HFF-Myc (cell line): ENCODE results near the gene C1orf210.
A peak's percentile ranks its signal among the peaks of the same experiment; 100 is the strongest.

ENCODE experiments used
- DNase-seq: peaks from one replicate; pipeline ENCODE4 v3.0.0-alpha.2; 2011; ENCODE audit warnings: low read depth; ENCODE audit errors: extremely low read depth
- H3K4me3 ChIP-seq: replicated peaks from 2 replicates; pipeline ENCODE4 v1.5.1; 2011; ENCODE audit warnings: low read depth, mild to moderate bottlenecking, control low read depth, low read length
- TF ChIP-seq, protein P1 (sequence below): IDR thresholded peaks from 2 replicates; pipeline ENCODE4 v1.5.1; 2012; ENCODE audit warnings: mild to moderate bottlenecking, low read depth, low read length, control low read depth; ENCODE audit errors: missing control alignments

Gene C1orf210

DNA sequence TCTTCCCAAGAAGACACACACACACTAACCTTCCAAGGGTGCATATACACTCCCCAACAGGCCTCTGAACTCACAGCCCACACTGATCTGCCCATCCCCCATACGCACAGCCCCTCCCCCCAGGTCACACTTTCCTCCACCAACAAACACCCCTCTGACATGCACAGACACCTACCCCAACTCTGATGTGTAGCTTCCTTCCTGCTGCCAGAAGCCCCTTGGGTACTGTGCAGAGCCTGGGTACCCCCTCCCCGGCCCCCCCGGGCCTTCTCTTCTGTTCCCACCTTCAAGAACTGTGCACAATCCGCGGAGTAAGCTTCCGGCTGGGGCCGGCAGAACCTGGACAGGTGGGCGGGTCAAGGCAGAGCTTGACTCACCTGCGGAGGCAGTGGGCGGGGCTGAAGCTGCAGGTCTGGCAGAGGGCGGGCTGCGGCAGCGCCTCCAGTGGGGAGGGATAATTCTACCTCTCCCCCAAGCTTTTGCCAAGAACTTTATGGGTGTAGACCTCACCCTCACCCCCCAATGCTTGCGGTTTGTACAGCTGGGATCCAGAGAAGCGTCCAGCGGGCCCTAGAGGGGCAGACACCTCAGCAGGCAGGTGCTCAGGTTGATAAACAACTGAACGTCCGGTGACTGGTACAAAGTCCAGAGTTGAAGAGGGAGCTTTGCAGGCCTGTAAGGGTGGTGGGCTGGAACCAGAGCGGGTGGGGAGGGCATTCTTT is at the start of gene C1orf210:
Gene C1orf210, minus strand, starts transcription at position 313 of the 722 bp plus-strand sequence. CDS start 2,311 bp downstream, outside the sequence.
- TF ChIP-seq, protein P1, sequence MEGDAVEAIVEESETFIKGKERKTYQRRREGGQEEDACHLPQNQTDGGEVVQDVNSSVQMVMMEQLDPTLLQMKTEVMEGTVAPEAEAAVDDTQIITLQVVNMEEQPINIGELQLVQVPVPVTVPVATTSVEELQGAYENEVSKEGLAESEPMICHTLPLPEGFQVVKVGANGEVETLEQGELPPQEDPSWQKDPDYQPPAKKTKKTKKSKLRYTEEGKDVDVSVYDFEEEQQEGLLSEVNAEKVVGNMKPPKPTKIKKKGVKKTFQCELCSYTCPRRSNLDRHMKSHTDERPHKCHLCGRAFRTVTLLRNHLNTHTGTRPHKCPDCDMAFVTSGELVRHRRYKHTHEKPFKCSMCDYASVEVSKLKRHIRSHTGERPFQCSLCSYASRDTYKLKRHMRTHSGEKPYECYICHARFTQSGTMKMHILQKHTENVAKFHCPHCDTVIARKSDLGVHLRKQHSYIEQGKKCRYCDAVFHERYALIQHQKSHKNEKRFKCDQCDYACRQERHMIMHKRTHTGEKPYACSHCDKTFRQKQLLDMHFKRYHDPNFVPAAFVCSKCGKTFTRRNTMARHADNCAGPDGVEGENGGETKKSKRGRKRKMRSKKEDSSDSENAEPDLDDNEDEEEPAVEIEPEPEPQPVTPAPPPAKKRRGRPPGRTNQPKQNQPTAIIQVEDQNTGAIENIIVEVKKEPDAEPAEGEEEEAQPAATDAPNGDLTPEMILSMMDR = no peak
- no peak within 1 kb of the TSS for H3K4me3 ChIP-seq
- DNase-seq = no peak

DNA sequence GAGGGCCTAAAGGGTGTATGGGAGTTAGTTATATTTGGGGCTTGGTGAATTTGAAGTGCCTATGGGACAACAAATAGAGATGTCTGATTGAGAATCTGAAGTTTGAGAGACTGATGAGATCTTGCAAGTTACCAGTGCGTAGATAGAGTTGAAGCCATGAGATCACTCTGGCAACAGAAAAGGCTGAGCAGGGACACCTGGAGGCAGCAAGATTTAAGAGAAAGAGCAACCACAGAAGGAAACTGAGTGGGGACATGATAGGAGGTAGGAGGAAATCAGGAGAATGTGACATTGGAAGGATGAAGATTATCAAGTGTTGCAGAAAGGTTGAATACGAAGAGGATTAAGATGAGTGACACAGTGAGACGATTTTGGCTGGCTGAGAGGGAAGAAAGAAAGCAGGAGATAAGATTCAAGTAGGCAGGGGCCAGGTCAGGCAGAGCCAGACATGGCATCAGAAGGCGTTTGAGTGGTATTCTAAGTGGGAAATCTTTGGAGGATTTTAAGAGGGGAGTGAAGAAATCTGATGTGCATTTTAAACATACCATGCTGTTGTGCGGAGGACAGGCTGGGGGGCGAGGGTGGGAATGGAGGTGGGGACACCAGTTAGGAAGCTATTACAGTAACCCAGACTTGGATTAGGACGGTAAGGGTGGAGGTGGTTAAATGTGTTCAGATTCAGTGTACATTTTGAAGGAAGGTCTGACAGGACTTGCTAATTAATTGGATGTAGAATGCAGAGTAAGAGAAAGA is 49.2 kb upstream of the C1orf210 start:
- TF ChIP-seq, protein P1 = no peak
- DNase-seq = no peak

DNA sequence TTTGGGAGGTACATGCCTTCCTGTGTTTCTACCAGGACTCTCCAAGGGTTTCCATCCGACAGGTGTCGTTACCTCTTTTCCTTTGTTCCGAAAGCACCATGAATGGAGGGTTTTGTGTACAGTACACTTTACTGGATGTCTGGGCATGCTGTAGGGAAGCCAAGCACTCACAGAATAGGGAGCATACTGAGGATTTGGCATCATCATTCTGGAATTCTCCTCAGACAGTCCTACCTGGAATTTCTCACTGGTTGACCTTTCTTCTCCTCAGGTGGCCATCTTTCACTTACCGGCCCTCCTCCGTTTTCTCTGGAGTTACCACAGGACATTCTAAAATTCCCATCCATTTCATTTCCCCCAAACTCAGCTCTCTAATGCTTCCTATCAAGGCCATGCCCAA is 46.3 kb upstream of the C1orf210 start:
- H3K4me3 ChIP-seq = no peak overlapping the region
- DNase-seq = no peak
- TF ChIP-seq, protein P1 = no peak

More for the DNA sequence above, 49.2 kb upstream of the C1orf210 start:
- no peak overlapping the region for H3K4me3 ChIP-seq

DNA sequence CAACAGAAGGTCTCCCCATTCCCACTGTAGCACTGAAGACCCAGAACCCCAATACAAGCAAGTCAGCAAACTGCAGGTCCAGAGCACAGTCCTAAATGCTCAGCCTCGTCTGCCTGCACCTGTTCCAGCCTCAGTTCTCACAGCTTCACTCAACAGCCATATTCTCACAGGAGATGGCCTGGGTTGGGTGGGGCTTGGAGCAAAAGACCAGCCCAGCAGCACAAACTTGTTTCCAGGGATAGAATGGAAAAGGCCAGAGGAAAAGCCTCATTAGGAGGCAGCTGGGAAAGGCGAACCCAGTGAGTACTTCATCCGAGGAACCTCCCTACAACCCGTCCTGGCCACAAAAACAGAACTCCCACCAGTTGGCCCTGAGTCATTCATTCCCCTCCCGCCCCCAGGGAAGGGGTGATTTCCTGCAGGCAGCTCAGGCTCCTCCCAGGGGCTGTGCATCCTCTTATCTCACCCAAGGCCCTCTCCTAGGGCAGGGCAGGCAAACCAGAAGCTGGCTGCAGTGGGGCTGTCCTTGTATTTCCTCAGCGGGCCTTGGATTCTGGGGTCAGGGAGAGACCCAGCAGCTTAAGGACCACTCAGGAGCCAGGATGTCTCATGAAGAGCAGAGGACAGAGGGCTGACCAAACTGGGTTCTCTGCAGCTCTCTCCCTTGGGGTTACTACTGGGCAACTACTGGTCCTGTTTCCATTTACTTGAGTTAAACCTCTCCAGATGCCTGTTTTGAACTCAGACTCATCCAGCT is 44.8 kb upstream of the C1orf210 start:
- TF ChIP-seq, protein P1 = no peak
- no peak overlapping the region for H3K4me3 ChIP-seq
- peak; percentile 79 for DNase-seq

DNA sequence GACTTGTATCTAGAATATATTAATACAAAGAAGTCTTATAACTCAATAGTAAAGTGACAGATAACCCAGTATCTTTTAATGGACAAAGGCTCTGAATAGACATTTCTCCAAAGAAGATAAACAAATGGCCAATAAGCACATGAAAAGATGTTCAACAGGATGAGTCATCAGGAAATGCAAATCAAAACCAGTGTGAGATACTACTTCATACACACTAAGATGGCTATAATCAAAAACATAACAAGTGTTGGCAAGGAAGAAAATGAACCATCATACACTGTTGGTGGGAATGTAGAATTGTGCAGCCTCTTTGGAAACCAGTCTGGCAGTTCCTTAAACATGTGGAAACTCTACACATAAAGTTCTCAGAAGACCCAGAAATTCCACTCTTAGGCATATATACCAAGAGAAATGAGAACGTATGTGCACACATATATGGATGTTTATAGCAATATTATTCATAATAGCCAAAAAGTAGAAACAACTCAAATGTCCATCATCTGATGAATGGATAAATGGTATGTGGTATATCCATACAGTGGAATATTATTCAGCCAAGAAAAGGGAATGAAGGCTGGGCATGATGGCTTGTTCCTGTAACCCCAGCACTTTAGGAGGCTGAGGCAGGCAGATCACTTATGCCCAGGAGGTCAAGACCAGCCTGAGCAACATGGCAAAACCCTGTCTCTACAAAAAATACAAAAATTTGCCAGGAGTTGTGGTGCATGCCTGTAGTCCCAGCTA is 42.3 kb upstream of the C1orf210 start:
- DNase-seq = peak; percentile 60
- no peak overlapping the region for H3K4me3 ChIP-seq
- TF ChIP-seq, protein P1 = no peak

DNA sequence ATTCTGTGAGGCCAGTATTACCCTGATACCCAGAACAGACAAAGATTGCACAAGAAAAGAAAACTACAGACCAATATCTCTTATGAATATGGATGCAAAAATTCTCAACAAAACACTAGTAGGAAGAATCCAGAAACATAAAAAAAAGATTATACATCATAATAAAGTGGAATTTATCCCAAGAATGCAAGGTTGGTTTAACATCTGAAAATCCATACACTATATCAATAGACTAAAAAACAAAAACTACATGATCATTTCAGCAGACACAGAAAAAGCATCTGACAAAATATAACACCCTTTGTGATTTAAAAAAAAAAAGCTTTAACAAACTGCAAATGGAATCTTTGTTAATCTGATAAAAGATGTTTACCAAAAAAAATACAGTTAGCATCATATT is 40.0 kb upstream of the C1orf210 start:
- no peak overlapping the region for H3K4me3 ChIP-seq
- DNase-seq = no peak
- TF ChIP-seq, protein P1 = no peak
